Skin of body (tissue), 2 donors: ENCODE data around the gene PRR35. TPM values are rescaled to one million over a fixed set of nuclear protein-coding genes. Genes with fewer than 3 reads are reported as not detected.
A peak's percentile ranks its signal among the peaks of the same experiment; 100 is the strongest.

Experiments
- DNase-seq: peaks from one replicate; lab custom pipeline; 2025; lab: John Stamatoyannopoulos, UW
- total RNA-seq: library from RNA; depleted of rRNA; stranded (reverse); fragments of >200 nt; gene quantifications from one replicate; pipeline ENCODE4 v1.2.3, GENCODE V29; 2014

The PRR35 gene
- total RNA-seq, 1 donor from 2014 or later, result not detected

- no peak for DNase-seq
These were observed 18.2 kb downstream of the PRR35 start for GRCh38 chr16:578232-578869.

GRCh38 chr16:578870-579405 lies 18.7 kb downstream of the PRR35 start:
- no peak for DNase-seq

- DNase-seq, result no peak
These were observed 20.1 kb downstream of the PRR35 start for GRCh38 chr16:580141-580945.

- no peak for DNase-seq
These were observed 20.8 kb downstream of the PRR35 start for GRCh38 chr16:580946-581498.

- DNase-seq, result no peak
These were observed 22.0 kb downstream of the PRR35 start for GRCh38 chr16:582218-582613.

- no peak for DNase-seq
These were observed 22.6 kb downstream of the PRR35 start for GRCh38 chr16:582614-583331.

- DNase-seq, result no peak
These were observed 23.2 kb downstream of the PRR35 start for GRCh38 chr16:583470-583814.

- no peak for DNase-seq
These were observed 23.8 kb downstream of the PRR35 start for GRCh38 chr16:583815-584591.

- DNase-seq, result no peak
These were observed 25.2 kb downstream of the PRR35 start for GRCh38 chr16:585351-585750.

- no peak for DNase-seq
These were observed 26.0 kb downstream of the PRR35 start for GRCh38 chr16:586047-586644.

GRCh38 chr16:586645-587590 lies 26.7 kb downstream of the PRR35 start:
- no peak for DNase-seq

- DNase-seq, result no peak
These were observed 28.4 kb downstream of the PRR35 start for GRCh38 chr16:588639-588888.

GRCh38 chr16:588889-589657 lies 28.9 kb downstream of the PRR35 start:
- DNase-seq, result peak; percentile 97

- DNase-seq, result peak; percentile 97
These were observed 29.5 kb downstream of the PRR35 start, which contains the start of gene RAB40C for GRCh38 chr16:589658-590187. TSS of gene RAB40C (plus strand) at chr16:590066. CDS start at chr16:590292, 226 bp downstream.

GRCh38 chr16:590188-590814 lies 30.1 kb downstream of the PRR35 start:
- DNase-seq, result no peak

- DNase-seq, result no peak
These were observed 30.6 kb downstream of the PRR35 start for GRCh38 chr16:590815-591200.

GRCh38 chr16:591231-591630 lies 31.0 kb downstream of the PRR35 start:
- DNase-seq, result no peak

GRCh38 chr16:591892-592517 lies 31.8 kb downstream of the PRR35 start:
- no peak for DNase-seq
